UCSD-AML1 (cell line): ENCODE data around the gene PON2.

ENCODE experiments used
- DNase-seq: peaks from one replicate; lab custom pipeline; 2025; ENCODE audit not compliant: unreplicated experiment; lab: John Stamatoyannopoulos, UW

The PON2 gene

GRCh38 chr7:95446618-95447017, 11.8 kb upstream of the PON2 start:
- no peak for DNase-seq

- DNase-seq = no peak
These were observed 10.0 kb upstream of the PON2 start for GRCh38 chr7:95444796-95445195.

DNA sequence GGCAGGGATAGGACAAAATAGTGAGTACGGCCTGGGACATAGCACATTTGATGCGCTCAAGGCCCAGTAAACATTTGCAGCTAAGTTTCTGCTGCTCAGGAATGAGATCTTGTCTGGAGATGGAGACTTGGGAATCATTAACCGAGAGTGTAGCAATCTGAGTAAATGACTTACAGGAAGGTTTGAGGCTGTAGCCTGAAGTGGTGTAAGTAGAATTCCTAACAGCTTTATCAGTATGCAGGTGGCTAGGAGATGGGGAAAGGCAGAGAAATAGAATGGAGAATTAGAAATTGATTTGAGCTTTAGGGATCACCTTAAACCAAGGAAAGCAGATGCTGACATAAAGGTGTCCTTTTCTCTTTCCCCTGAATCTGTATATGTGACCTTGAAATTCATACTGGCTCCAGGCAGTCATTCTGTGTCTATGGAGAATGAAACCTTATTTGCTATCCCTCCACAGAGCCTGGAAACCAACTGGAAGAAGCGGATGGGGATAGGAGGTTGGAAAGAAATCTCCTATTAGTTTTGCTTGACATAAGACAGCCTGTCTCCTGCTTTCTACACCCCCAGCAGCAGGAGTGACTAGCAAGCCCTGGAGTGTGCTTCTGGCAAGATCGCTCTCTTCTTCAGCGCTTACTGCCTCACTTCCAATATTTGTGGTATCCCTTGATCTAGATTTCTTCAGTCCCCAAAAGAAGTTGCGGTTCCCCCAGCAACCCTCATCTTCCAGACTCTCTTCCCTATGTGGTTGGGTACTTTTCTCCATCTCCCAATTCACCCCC, 6.4 kb upstream of the PON2 start:
- DNase-seq = no peak

DNA sequence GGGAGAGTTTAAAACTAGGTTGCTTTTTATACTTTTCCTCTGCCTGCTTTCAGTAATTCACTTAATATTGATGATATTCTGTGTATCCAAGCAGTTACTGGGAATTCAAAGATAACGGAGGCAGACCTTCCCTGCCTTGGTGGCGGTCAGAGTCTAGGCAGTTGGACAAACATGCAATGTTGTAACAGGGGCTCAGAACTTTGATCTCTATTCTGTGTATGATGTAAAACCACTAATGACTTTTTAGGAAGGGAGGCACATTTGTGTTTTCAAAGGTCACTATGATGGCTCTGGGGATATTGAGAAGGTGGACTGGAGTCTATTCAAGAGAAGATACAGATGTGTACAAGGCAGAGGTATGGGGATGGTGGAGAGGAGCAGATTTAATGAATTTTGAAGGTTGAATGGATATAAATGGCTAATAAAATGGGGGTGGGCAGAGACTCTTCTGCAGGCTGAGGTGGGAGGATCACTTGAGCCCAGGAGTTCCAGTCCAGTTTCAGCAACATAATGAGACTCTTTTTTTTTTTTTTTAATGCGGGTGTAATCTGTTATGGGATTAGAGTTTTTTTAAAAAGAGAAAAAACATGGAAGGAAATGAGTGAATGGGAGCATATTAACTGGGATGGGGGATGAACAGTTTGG, 5.7 kb upstream of the PON2 start:
- DNase-seq = no peak

DNA sequence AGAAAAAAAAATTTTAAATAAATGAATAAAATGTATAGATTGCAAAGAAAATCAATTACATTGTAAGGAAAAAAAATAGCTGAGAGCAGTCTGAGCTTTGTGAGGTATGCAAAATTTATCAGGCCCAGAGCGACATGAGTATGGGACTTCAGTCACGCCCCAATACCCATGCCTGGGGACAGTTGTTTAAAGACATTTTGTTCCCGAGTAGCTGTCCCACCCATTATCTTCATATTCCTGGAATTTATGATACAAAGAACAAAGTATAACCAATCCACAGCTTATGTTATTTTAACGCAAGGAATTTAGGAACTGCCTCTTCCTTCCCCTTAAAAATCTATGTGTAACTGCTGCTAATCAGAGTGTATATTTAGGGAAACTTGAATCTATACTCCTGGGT, 1.6 kb upstream of the PON2 start:
- DNase-seq = no peak

DNA sequence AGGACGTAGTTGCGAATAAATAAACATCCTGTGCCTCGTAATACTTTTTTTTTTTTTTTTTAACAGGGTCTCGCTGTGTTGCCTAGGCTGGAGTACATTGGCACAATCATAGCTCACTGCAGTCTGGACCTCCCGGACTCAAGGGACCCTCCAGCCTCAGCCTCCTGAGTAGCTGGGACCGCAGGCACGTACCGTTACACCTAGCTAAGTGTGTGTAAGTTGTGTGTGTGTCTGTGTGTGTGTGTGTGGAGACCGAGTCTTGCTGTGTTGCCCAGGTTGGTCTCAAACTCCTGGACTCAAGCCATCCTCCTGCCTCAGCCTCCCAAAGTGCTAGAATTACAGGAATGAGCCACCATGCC, 573 bp upstream of the PON2 start:
- no peak for DNase-seq

DNA sequence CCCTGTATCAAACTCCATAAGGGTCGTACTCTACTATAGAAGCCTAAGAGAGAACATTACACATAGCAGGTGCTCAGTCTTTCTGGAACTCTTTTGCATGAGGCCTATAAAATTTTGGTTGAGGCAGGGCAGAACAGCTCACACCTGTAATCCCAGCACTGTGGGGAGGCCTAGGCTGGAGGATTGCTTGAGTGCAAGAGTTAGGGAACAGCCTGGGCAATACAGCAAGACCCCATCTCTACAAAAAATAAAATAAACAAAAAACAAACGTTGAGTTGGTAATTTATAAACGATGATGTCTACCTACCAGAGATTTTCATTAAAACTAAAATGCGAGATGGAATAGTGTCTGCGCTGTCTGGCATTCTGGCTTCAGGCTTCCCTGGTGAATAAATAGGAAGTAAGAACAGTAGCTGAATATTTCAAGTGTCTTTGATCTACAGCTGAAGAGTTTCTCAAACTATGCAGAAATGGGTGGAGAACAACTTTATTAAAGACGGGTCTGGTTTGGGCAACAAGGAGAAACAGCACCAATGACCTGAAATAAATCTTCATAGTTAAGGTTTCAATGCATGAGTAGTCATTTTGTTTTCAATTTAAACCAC, 774 bp downstream of the PON2 start:
- DNase-seq = no peak

GRCh38 chr7:95433129-95433528, 1.7 kb downstream of the PON2 start:
- DNase-seq = no peak

- DNase-seq = no peak
These were observed 2.2 kb downstream of the PON2 start for GRCh38 chr7:95432606-95433005.

GRCh38 chr7:95430864-95431263, 4.0 kb downstream of the PON2 start:
- no peak for DNase-seq

GRCh38 chr7:95429241-95429990, 5.4 kb downstream of the PON2 start:
- DNase-seq = no peak

GRCh38 chr7:95427914-95428516, 6.8 kb downstream of the PON2 start:
- DNase-seq = no peak

- DNase-seq = no peak
These were observed 7.7 kb downstream of the PON2 start for GRCh38 chr7:95427166-95427565.

- no peak for DNase-seq
These were observed 9.1 kb downstream of the PON2 start for GRCh38 chr7:95425694-95426093.

DNA sequence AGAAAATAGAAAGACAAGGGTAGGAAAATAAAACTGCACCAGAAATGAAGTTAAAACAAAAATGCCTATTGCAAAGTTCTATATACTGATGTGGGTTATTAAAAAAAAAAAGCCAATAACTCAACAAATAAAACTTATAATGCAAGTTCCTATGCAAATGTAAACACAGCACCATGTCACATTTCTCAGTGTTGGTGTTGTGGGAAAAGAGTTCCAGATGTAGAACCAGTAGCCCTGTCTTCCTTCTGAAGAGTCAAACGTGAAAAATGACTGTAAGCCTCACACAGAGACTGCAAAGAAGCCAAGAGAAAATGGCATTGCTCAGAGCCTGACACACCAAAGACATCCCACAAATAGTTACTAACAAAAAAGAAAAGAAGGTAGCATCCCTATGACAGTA, 10.1 kb downstream of the PON2 start:
- DNase-seq = no peak

DNA sequence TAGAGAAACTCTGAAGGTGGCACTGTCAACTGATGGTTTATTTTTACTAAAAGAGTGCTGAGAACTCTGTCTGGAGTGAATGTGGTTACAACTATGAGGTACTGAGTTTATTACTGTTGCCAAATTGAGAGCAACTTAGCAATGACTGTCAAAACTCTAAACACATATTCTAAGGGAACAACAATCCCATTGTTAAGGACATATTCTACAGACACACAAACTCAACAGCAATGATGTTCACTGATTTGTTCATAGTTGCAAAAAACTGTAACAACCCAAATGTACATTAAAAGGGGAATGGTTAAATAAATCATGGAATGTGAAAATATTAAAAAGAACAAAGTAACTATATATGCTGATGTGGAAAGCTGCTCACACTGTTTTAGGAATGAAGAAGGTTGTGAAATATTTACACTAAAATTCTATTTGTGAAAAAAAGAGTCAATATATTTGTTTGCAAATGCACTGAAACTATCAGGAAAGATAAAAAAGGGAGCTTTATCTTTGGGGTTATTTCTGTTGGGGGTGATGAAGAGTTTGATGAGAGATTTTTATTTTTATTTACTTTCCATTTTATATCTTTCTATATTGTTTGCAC, 12.9 kb downstream of the PON2 start:
- no peak for DNase-seq

GRCh38 chr7:95421000-95421846, 13.6 kb downstream of the PON2 start:
- no peak for DNase-seq

- DNase-seq = no peak
These were observed 22.8 kb downstream of the PON2 start for GRCh38 chr7:95412075-95412474.

GRCh38 chr7:95411666-95412065, 23.2 kb downstream of the PON2 start:
- DNase-seq = no peak

GRCh38 chr7:95411036-95411435, 23.8 kb downstream of the PON2 start:
- no peak for DNase-seq
